Body of pancreas (tissue), 4 donors: ENCODE results near the gene ALDH1A2. TPM values are rescaled to one million over a fixed set of nuclear protein-coding genes. Genes with fewer than 3 reads are reported as not detected.

ENCODE experiments used
- ATAC-seq: fragments of 150-250 bp; one replicate; pipeline ENCODE4 v1.9.1; 2016
- DNase-seq, 4 donors: peaks; one replicate each; pipeline ENCODE4 v3.0.0-alpha.2; 2019
- H3K27ac ChIP-seq, 4 donors: fragments of 200-600 bp; sonication (generic); 1 replicate in 3 of 4; 2 replicates in 1 of 4; pipeline versions ENCODE4 v1.5.1 to v1.6.1; 2016 to 2019; ENCODE audit warnings: mild to moderate bottlenecking in 1 of 4, mixed read lengths in 1 of 4, moderate library complexity in 1 of 4
- H3K27me3 ChIP-seq, 2 donors: fragments of 200-600 bp; sonication (generic); one replicate each; pipeline ENCODE4 v1.6.0; 2016; ENCODE audit warnings: mild to moderate bottlenecking in 1 of 2
- H3K36me3 ChIP-seq, 2 donors: fragments of 200-600 bp; sonication (generic); replicated peaks in 1 of 2; 2 replicates each; pipeline ENCODE4 v1.5.1; 2016; ENCODE audit warnings: low read depth in 2 of 2; ENCODE audit not compliant: insufficient read depth in 1 of 2
- H3K4me1 ChIP-seq: fragments of 200-600 bp; sonication (generic); one replicate; pipeline ENCODE4 v1.6.0; 2016
- H3K4me3 ChIP-seq, 2 donors: fragments of 200-600 bp; sonication (generic); 1 replicate in 1 of 2; 2 replicates in 1 of 2; pipeline ENCODE4 v1.5.1; 2016 to 2019
- H3K9me3 ChIP-seq, 3 donors: fragments of 200-600 bp; sonication (generic); 1 replicate in 2 of 3; 2 replicates in 1 of 3; pipeline ENCODE4 v1.5.1; 2016
- POLR2A ChIP-seq, 3 donors: fragments of 450-650 bp; IDR thresholded peaks; one replicate each; pipeline ENCODE4 v1.6.1; 2016; ENCODE audit warnings: antibody characterized with exemption in 3 of 3, mild to moderate bottlenecking in 2 of 3
- WGBS, 2 donors: methylation state at CpG; one replicate each; pipeline ENCODE4 v1.1.5; 2017; 5-methylcytosine and 5-hydroxymethylcytosine counted together
- intact Hi-C: fragments of 100-400 bp; cut with DNase I; formaldehyde crosslinking; loops from one replicate; pipeline ENCODE4 v1.15.1; 2023
- total RNA-seq, 2 donors: library from RNA; depleted of rRNA; stranded (reverse); fragments of >200 nt; gene quantifications; one replicate each; pipeline ENCODE4 v1.1.0, GENCODE V29; 2016
- TF ChIP-seq, protein P1 (sequence below), 7 experiments: fragments of 450-650 bp in 4 of 7; fragments of 200-600 bp in 3 of 7; sonication (generic) in 3 of 7; IDR thresholded peaks; one replicate each; pipeline ENCODE4 v1.5.1; 2016 to 2019; ENCODE audit warnings: antibody characterized with exemption in 7 of 7

Gene ALDH1A2
- total RNA-seq, 2 donors from 2014 or later, result 1.6 to 2.1 TPM

DNA sequence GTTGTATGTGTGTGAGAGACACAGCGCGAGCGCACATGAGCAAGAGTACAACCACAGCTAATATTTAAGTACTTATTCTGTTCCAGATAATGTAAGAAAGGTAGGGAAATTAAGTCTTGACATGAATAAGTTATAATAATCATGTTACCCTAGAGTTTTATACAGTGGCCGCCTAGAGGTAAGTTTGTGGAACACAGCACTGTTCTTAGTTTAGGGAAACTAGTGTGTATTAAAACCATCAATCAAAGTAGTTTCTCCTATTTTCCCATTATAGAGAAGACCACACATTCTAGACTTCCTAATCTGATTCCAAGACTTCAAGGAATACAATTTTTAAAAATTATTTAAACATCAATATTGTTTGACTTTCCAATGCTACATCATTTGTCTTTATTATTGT is 9.5 kb downstream of the ALDH1A2 start:
- no peaks in the 10 kb centered on the region for H3K27me3 ChIP-seq

DNA sequence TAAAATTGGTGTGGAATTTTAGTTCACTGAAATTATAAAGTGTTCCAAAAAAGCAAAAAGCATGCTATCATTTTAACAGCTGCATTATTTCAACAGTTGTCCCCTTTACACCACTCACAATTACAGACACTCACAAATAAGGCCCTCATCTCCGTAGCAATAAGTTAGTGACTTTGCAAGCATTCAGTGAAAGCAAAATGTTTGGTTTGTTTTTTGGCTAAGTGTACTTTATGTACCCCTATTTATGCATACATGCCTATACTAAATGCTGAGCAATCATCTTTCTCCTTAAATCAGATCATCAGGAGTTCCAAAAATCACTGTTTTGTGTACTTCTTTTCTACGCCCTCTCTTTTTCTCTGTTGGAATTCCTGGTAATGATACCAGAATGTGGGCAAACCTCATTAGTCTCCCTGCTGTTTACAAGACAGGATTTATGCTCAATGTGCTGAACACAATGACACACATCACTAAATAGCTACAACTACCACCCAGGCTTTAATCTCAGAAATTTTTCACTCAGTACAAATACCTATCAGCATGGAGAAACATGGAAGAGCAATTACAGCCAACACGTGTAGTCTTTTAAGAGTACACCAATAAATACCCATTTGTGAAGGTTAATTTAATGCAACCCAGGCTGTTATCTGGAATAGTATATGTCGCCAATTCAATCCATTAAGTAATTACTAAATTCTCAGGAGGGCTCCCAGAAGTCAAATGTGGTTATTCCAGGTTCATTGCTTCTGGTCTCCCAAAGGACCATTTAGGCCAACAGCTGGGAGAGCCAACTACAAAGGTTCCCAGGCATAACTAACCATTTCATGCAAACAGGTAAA is 12.0 kb downstream of the ALDH1A2 start:
- Histone ChIP-seq H3K4me3 (no peak overlapping the region), H3K36me3 (no peaks in the 10 kb centered on the region), H3K4me1 (no peaks in the 10 kb centered on the region), H3K27me3 (no peaks in the 10 kb centered on the region), H3K9me3 (no peaks in the 10 kb centered on the region), H3K27ac (no peak overlapping the region)
- TF ChIP-seq POLR2A (IDR thresholded peaks at IDR 0.05), result no peak
- TF ChIP-seq, protein P1, sequence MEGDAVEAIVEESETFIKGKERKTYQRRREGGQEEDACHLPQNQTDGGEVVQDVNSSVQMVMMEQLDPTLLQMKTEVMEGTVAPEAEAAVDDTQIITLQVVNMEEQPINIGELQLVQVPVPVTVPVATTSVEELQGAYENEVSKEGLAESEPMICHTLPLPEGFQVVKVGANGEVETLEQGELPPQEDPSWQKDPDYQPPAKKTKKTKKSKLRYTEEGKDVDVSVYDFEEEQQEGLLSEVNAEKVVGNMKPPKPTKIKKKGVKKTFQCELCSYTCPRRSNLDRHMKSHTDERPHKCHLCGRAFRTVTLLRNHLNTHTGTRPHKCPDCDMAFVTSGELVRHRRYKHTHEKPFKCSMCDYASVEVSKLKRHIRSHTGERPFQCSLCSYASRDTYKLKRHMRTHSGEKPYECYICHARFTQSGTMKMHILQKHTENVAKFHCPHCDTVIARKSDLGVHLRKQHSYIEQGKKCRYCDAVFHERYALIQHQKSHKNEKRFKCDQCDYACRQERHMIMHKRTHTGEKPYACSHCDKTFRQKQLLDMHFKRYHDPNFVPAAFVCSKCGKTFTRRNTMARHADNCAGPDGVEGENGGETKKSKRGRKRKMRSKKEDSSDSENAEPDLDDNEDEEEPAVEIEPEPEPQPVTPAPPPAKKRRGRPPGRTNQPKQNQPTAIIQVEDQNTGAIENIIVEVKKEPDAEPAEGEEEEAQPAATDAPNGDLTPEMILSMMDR (IDR thresholded peaks at IDR 0.05), result no peak
- ATAC-seq, result no peak
- DNase-seq, result no peak
- WGBS, 2 donors, result 70 to 80% methylated on average over 4 of the region's 4 CpGs
- intact Hi-C loops, result no loop called here

More for the DNA sequence above, 9.5 kb downstream of the ALDH1A2 start:
- no peak for TF ChIP-seq POLR2A (IDR thresholded peaks at IDR 0.05)
- TF ChIP-seq, protein P1 (IDR thresholded peaks at IDR 0.05), result peak in 1 of 7 experiments; percentile 6
- DNase-seq, result no peak
- no peak for ATAC-seq
- Histone ChIP-seq H3K36me3 (no peaks in the 10 kb centered on the region), H3K9me3 (no peaks in the 10 kb centered on the region), H3K27ac (no peak overlapping the region), H3K4me3 (no peak overlapping the region), H3K4me1 (no peaks in the 10 kb centered on the region)
- intact Hi-C loops, result no loop called here
- WGBS, 2 donors, result 72 to 74% methylated on average over 4 of the region's 4 CpGs

DNA sequence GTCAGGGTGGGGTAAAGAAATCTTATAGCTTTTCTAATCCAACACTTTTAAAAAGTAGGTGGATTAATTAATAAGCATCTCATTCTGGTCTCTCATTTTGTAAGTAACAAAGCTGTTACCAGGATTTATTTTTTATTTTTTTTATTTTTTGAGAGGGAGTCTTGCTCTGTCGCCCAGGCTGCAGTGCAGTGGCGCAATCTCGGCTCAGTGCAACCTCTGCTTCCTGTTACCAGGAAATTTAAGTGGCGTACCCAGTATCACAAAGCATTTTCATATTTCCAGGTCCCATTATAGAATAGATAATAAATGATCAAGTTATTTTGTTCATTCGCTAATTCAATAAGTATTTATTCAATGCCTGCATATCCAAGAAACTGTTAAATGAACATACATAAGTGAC is 13.2 kb downstream of the ALDH1A2 start:
- Histone ChIP-seq H3K27ac (no peak overlapping the region), H3K9me3 (no peaks in the 10 kb centered on the region), H3K36me3 (no peaks in the 10 kb centered on the region), H3K4me3 (no peak overlapping the region), H3K27me3 (no peaks in the 10 kb centered on the region), H3K4me1 (no peaks in the 10 kb centered on the region)
- intact Hi-C loops, result no loop called here
- no peak for DNase-seq
- no peak for ATAC-seq
- WGBS, 2 donors, result 83 to 92% methylated on average over 5 of the region's 5 CpGs
- TF ChIP-seq POLR2A (IDR thresholded peaks at IDR 0.05), result no peak
- TF ChIP-seq, protein P1 (IDR thresholded peaks at IDR 0.05), result no peak

DNA sequence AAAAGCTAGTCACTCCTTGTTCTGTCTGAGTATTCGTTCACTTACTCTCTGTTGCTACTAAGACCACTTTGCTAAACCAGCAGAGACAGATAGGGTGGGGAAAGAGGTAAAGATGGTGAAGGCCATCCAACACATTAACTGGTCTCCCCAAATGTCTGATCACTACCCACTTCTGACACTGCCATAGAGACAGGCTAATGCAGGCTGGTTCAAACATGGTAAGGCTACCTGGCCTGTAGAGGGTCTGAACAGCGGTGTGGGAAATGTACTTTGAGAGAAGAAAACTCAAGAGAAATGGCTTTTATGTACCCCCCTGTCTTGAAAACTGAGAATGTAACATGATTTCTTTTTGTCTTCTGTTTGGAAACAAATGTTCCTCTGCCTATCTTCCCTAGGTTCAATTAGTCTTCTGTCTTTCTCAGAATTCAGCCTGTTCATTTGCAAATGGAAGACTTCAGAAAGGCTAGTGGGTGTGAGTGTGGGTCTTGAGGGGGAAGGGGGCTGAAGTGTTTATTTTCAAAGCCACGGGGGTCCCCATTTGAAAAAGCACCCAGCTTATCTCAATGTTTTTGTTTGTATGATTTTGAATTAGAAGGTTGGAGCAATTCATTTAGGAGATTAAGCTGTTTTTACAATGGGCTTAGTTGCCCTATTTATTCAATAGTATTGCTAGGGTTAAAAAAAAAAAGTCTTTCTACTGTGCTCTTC is 15.8 kb downstream of the ALDH1A2 start:
- ATAC-seq, result no peak
- TF ChIP-seq POLR2A (IDR thresholded peaks at IDR 0.05), result no peak
- TF ChIP-seq, protein P1 (IDR thresholded peaks at IDR 0.05), result no peak
- DNase-seq, result no peak
- 68 to 74% methylated on average over 3 of the region's 3 CpGs for WGBS, 2 donors
- H3K27ac ChIP-seq, result no peak overlapping the region
- H3K36me3 ChIP-seq, result no peaks in the 10 kb centered on the region
- H3K4me3 ChIP-seq, result no peak overlapping the region
- intact Hi-C loops, result no loop called here
- H3K27me3 ChIP-seq, result no peaks in the 10 kb centered on the region
- peaks cover 11% of the 10 kb centered on the region for H3K4me1 ChIP-seq
- H3K9me3 ChIP-seq, result no peaks in the 10 kb centered on the region
